GM18907 (cell line): ENCODE data around the gene PLD3.
"Not testable (repeated sequence)": the region's sequence is repeated elsewhere in the genome, so short reads cannot be mapped to it uniquely, and the experiment has no call there.

Experiments
- ATAC-seq: cut with Tn5 transposase; IDR thresholded peaks from one replicate; pipeline ENCODE4 v1.9.1; 2021; ENCODE audit warnings: mild to moderate bottlenecking, moderate library complexity; ENCODE audit not compliant: unreplicated experiment

PLD3 gene

DNA sequence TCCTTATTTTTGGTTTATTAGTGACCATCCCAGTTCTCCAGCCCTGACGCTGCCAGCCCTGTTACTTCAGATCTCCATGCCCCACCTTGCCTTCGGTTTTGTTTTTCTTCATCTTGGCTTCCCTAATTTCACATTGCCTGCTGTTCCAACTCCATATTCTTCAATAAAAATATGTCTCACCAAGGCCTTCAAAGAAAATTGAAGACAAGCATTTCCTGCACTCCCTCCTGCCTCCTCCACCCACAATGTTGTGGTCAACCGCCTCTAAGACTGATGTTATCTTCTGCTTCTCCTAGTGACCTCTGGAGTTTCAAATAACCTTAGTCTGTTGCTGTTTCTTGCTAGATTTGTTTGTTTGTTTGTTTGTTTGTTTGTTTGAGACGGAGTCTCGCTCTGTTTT is 14.6 kb downstream of the PLD3 start:
- no peak for ATAC-seq

GRCh38 chr19:40365010-40365409 is 16.5 kb downstream of the PLD3 start:
- ATAC-seq = no peak

DNA sequence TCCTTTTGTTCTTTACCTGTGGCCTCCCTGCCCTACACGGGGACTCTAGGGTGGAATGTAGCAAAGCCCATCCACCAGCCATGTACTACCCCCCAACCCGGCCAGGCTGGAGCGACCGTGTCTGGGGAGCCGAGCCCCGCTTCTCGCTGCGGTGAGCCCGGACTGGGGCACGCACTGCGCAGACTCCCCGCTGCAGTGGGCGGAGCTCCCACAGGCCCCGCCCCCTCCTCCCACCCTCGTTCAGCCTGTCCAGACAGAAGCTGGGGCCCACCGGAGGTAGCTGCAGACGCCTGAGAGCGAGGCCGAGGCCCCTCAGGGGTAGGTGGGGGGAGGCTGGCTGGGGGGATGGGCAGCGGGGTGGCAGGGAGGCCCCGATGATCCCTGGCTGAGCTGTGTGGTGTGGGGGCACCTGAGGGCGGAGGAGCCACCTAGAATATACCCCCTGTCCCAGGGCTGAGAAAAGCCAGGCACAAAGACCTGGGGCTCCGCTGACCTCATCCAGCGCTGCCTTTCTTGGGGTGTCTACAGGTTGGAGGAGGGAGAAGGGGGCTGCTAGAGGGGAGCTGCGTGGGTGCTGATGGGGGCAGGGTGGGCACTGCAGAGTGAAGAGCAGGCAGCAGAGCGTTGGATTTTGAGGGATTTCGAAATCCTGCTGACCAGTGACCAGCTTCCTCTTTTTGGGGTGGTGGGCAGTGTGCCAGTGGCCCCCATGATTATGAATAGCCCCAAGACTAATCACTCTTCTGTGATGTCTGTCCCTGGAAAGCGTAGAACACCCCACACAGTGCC is 17.3 kb downstream of the PLD3 start:
- ATAC-seq = no peak

DNA sequence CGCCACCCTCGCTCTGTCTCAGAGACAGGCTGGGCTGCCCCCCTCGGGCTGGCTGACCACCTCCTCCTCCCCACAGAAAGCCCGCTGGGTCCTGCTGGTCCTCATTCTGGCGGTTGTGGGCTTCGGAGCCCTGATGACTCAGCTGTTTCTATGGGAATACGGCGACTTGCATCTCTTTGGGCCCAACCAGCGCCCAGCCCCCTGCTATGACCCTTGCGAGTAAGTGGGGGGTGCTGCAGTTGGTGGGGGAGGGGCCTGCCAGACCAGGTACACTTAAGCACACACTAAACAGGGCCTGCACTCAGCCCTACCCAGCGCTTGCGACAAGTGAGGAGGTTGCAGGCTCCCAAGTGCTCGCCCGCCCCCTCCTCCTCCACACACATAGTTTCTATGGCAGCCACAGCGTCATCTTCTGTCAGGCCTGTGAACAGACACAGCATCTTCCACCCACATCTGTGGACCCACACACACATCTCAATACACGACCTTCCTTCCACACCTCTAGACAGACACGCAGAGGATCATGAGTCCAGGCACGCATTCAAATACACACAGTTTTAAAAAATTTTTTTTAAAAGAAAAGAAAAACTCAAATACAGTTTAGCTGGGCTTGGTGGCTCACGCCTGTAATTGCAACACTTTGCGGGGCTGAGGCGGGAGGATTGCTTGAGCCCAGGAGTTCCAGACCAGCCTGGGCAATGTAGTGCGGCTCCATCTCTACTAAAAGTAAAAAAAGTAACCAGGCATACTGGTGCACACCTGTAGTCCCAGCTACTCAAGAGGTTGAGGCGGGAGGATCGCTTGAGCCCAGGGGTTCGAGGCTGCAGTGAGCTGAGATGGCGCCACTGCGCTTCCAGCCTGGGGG is 18.4 kb downstream of the PLD3 start:
- no peak for ATAC-seq

- no peak for ATAC-seq
These were observed 19.3 kb downstream of the PLD3 start for GRCh38 chr19:40367577-40368434.

DNA sequence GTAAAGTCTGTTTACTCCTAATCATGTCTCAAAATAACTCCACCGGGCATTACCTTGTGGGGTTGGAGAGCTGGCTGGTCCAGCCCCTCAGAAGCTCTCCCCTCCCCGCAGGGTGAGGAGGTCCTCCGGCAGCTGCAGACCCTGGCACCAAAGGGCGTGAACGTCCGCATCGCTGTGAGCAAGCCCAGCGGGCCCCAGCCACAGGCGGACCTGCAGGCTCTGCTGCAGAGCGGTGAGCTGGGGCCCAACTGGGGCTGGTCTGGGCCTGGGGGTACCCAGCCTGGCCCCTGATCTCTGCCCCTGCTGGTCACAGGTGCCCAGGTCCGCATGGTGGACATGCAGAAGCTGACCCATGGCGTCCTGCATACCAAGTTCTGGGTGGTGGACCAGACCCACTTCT is 21.3 kb downstream of the PLD3 start:
- ATAC-seq = no peak

DNA sequence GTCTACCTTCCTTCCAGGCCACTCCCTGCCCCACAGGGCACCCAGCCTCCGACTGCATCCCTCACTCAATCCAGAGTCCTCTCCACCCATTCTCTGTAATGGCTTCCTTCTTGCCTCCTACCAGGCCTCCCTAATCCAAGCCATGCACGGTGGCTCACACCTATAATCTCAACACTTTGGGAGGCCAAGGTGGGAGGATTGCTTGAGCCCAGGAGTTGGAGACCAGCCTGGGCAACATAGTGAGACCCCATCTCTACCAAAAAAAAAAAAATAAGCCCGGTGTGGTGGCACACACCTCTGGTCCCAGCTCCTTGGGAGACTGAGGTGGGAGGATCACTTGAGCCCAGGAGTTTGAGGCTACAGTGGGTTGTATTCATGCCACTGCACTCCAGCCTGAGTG is 21.8 kb downstream of the PLD3 start:
- ATAC-seq = not testable (repeated sequence)

- ATAC-seq = no peak
These were observed 22.7 kb downstream of the PLD3 start for GRCh38 chr19:40370997-40371801.

DNA sequence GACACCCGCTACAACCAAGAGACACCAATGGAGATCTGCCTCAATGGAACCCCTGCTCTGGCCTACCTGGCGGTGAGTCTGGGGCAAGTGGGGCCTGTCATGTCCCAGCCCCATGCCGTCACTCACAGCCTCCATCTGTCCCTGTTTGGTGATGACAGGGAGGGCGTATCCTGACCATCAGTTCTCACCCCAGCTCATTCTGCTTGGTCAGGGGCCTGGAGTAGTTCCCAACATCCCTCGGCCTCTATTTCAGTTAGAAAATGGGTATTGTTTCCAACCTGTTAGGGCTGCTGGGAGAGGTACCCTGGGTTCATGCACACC is 23.3 kb downstream of the PLD3 start:
- ATAC-seq = no peak

DNA sequence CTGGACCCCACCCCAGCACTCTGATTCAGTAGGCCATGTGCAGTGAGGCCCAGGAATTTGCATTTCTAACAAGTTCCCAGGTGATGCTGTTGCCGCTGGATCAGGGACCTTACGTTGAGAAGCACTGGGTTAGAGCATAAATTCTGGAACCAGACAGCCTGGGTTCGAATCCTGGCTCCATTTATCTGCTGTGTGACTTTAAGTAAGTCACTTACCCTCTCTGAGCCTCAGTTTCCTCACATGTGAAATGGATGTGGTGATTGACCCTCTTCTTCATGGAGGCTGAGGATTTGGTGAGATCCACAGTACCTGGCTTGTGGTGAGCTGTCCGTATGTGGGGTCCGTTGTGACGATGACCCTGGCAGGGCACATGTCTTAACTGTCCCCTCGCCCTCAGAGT is 25.6 kb downstream of the PLD3 start:
- ATAC-seq = no peak

DNA sequence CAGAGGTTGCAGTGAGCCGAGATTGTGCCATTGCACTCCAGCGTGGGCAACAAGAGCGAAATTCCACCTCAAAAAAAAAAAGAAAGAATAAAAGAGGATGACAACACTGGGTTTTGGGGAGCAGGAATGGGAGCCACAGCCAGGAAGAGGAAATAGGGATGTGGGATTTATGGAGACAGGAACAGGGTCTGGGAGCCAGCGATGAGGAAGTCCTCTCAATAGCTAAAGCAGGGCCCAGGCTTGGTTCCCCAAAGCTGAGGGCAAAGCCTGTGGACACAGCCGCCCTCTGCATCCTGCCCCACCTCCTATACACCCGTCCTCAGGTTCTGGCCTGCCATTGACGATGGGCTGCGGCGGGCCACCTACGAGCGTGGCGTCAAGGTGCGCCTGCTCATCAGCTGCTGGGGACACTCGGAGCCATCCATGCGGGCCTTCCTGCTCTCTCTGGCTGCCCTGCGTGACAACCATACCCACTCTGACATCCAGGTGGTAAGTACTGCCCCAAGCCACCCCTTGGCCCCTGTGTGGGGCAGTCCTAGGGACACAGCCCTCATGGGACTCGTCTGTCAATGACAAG is 27.9 kb downstream of the PLD3 start:
- no peak for ATAC-seq

DNA sequence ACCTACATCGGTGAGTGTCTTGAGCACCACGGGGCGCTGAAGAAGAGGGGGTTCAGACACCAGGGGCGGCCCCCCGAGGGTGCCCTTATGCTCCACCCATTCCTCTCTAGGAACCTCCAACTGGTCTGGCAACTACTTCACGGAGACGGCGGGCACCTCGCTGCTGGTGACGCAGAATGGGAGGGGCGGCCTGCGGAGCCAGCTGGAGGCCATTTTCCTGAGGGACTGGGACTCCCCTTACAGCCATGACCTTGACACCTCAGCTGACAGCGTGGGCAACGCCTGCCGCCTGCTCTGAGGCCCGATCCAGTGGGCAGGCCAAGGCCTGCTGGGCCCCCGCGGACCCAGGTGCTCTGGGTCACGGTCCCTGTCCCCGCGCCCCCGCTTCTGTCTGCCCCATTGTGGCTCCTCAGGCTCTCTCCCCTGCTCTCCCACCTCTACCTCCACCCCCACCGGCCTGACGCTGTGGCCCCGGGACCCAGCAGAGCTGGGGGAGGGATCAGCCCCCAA is 29.4 kb downstream of the PLD3 start:
- no peak for ATAC-seq

DNA sequence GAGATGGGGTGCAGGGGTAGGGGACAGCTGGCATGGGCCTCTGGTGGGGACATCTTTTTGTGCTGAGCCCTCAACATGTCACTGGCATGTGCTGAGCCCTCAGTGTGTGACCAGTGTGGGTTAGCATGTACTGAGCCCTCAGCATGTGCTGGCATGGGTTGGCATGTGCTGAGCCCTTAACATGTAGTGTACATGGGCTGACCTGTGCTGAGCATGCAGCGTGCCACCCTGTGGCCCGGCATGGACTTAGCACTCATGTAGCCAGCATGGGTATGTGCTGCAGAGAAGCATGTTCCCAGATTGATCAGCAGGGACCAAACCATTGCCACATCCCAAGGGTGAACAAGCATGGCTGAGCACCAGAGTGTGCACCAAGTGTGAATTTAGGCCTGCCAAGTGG is 30.0 kb downstream of the PLD3 start:
- no peak for ATAC-seq

DNA sequence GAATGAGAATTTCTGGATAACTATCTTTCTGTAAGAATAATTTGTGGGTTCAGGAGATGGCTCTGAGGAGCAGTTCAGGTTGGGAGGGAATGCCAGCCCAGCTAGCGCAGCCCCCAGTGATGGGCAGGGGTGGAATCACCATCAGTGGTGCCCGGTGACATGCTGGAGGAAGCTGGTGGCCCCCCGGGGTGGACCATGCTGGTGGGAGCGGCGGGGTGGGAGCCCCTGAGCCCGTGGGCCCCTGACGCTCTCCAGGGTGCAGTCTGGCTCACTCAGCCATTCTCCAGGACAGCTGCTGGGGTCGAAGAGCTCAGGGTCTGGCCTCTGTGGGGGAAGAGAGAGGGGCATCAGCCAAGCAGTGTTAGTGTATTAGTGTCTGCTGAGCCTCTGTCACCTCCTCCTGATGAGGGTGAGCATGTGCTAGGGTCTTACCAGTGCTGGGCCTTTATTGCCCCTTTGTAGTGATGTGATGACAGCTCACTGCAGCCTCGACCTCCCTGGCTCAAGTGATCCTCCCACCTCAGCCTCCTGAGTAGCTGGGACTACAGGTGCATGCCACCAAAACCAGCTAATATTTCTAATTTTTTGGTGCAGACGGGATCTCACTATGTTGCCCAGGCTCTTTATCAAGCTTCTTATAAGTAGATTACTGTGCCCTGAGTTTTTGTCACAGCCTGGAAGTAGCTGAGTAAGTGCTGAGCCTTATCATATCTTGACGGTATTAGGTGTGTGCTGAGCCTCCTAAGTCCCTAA is 31.1 kb downstream of the PLD3 start:
- no peak for ATAC-seq

GRCh38 chr19:40380199-40381037 is 31.9 kb downstream of the PLD3 start:
- ATAC-seq = no peak

- ATAC-seq = no peak
These were observed 32.8 kb downstream of the PLD3 start for GRCh38 chr19:40381321-40381720.

- ATAC-seq = no peak
These were observed 35.3 kb downstream of the PLD3 start for GRCh38 chr19:40383668-40384248.

GRCh38 chr19:40387155-40387554 is 38.7 kb downstream of the PLD3 start:
- no peak for ATAC-seq
